GM21447 (cell line): ENCODE measurements around the gene COX19.
"Not testable (repeated sequence)": the region's sequence is repeated elsewhere in the genome, so short reads cannot be mapped to it uniquely, and the experiment has no call there.

ENCODE experiments used
- ATAC-seq: cut with Tn5 transposase; IDR thresholded peaks from one replicate; pipeline ENCODE4 v1.9.1; 2021; ENCODE audit not compliant: unreplicated experiment

The COX19 gene

GRCh38 chr7:949021-949934 is 26.1 kb downstream of the COX19 start:
- no peak for ATAC-seq

- ATAC-seq: no peak
Observed at GRCh38 chr7:947391-948210, 27.7 kb downstream of the COX19 start.

GRCh38 chr7:946256-946996 is 28.9 kb downstream of the COX19 start:
- ATAC-seq: no peak

GRCh38 chr7:945556-946255 is 29.6 kb downstream of the COX19 start:
- no peak for ATAC-seq

GRCh38 chr7:945147-945555 is 30.2 kb downstream of the COX19 start:
- ATAC-seq: no peak

GRCh38 chr7:944744-945143 is 30.6 kb downstream of the COX19 start:
- ATAC-seq: no peak

GRCh38 chr7:943793-944192 is 31.6 kb downstream of the COX19 start:
- ATAC-seq: not testable (repeated sequence)

GRCh38 chr7:940599-941408 is 34.5 kb downstream of the COX19 start:
- ATAC-seq: no peak

GRCh38 chr7:939843-940242 is 35.5 kb downstream of the COX19 start:
- ATAC-seq: no peak

GRCh38 chr7:938546-939185 is 36.7 kb downstream of the COX19 start:
- ATAC-seq: no peak

- ATAC-seq: no peak
Observed at GRCh38 chr7:937856-938484, 37.4 kb downstream of the COX19 start.

GRCh38 chr7:936386-937054 is 38.8 kb downstream of the COX19 start:
- ATAC-seq: peak; percentile 88

- no peak for ATAC-seq
Observed at GRCh38 chr7:935874-936385, 39.4 kb downstream of the COX19 start.

- no peak for ATAC-seq
Observed at GRCh38 chr7:935164-935873, 40.0 kb downstream of the COX19 start.

- no peak for ATAC-seq
Observed at GRCh38 chr7:934469-935163, 40.7 kb downstream of the COX19 start.

- no peak for ATAC-seq
Observed at GRCh38 chr7:932651-932975, 42.7 kb downstream of the COX19 start.
